Endothelial cell of umbilical vein (primary cell): ENCODE measurements around the gene MBNL2. TPM values are rescaled to one million over a fixed set of nuclear protein-coding genes. Genes with fewer than 3 reads are reported as not detected.

ENCODE experiments used
- BruUV-seq: library from RNA; stranded (reverse); fragments of 400-500 nt; replicated peaks from 2 replicates; lab custom pipeline; 2021; lab: Mats Ljungman, UMichigan
- CTCF ChIA-PET: fragments of 300-600, 350-600 bp; sonication (Branson Sonifier 250); formaldehyde crosslinking; loops from one replicate; lab custom pipeline; 2021; ENCODE audit warnings: antibody characterized with exemption, inconsistent platforms; lab: Charles Lee
- POLR2A ChIA-PET: fragments of 300-600, 350-600 bp; sonication (Branson Sonifier 250); formaldehyde crosslinking; loops from one replicate; lab custom pipeline; 2021; ENCODE audit warnings: antibody characterized with exemption, inconsistent platforms; lab: Charles Lee
- DNase-seq: peaks from one replicate; pipeline ENCODE4 v3.0.0-alpha.2; 2011; ENCODE audit warnings: low read depth, low spot score
- FAIRE-seq: peaks from 2 replicates; lab custom pipeline; 2011; peaks lifted over from hg19 to GRCh38; lab: Jason Lieb, UNC
- H2AFZ ChIP-seq: 2 replicates; pipeline ENCODE4 v1.6.0; 2012; ENCODE audit warnings: low read depth, low read length, control low read depth, inconsistent platforms
- H3K27ac ChIP-seq: 2 replicates; pipeline ENCODE4 v1.5.1; 2011; ENCODE audit warnings: low read depth, mild to moderate bottlenecking, control low read depth, low read length, moderate library complexity; ENCODE audit not compliant: insufficient read depth
- H3K27me3 ChIP-seq, 2 experiments: 2 replicates each; pipeline versions ENCODE4 v1.6.0 to v1.6.1; 2011; ENCODE audit warnings: low read length in 2 of 2, mixed read lengths in 1 of 2; ENCODE audit not compliant: control insufficient read depth in 2 of 2, insufficient read depth in 2 of 2
- H3K36me3 ChIP-seq, 2 experiments: 2 replicates in 1 of 2; 3 replicates in 1 of 2; pipeline ENCODE4 v1.5.1; 2011; ENCODE audit warnings: low read length in 2 of 2, mild to moderate bottlenecking in 1 of 2, moderate library complexity in 1 of 2; ENCODE audit not compliant: control insufficient read depth in 2 of 2, insufficient read depth in 2 of 2; ENCODE audit errors: extremely low read depth in 1 of 2
- H3K4me1 ChIP-seq: 3 replicates; pipeline ENCODE4 v1.5.1; 2011; ENCODE audit warnings: mild to moderate bottlenecking, low read length; ENCODE audit not compliant: control insufficient read depth, insufficient read depth; ENCODE audit errors: extremely low read depth
- H3K4me2 ChIP-seq: 2 replicates; pipeline ENCODE4 v1.6.1; 2011; ENCODE audit warnings: low read length, control low read depth, mixed read lengths; ENCODE audit not compliant: insufficient read depth
- H3K4me3 ChIP-seq, 3 experiments: fragments of 200-600 bp in 1 of 3; sonication (generic), shearing (Covaris generic) in 1 of 3; replicated peaks in 1 of 3; 2 replicates each; pipeline ENCODE4 v1.5.1; 2011 to 2016; ENCODE audit warnings: control low read depth in 3 of 3, low read length in 3 of 3, mild to moderate bottlenecking in 2 of 3, inconsistent platforms in 1 of 3, low read depth in 1 of 3, moderate library complexity in 1 of 3; ENCODE audit not compliant: insufficient read depth in 1 of 3
- H3K79me2 ChIP-seq: 2 replicates; pipeline ENCODE4 v1.6.0; 2012; ENCODE audit warnings: low read length, inconsistent platforms; ENCODE audit not compliant: control insufficient read depth, insufficient read depth
- H3K9ac ChIP-seq: replicated peaks from 2 replicates; pipeline ENCODE3; 2011; ENCODE audit warnings: low read length, control low read depth; ENCODE audit not compliant: insufficient read depth; ENCODE audit errors: extremely low read depth
- H3K9me1 ChIP-seq: replicated peaks from 3 replicates; pipeline ENCODE4 v1.6.0; 2011; ENCODE audit warnings: mild to moderate bottlenecking, low read length; ENCODE audit not compliant: control insufficient read depth, insufficient read depth; ENCODE audit errors: extremely low read depth
- H3K9me3 ChIP-seq: replicated peaks from 2 replicates; pipeline ENCODE4 v1.5.1; 2012; ENCODE audit warnings: low read length, inconsistent platforms; ENCODE audit not compliant: control insufficient read depth, insufficient read depth
- H4K20me1 ChIP-seq: replicated peaks from 2 replicates; pipeline ENCODE3; 2011; ENCODE audit warnings: mild to moderate bottlenecking, low read length; ENCODE audit not compliant: control insufficient read depth, insufficient read depth; ENCODE audit errors: extremely low read depth
- CTCF ChIP-seq, 2 donors: IDR thresholded peaks; 1 replicate in 1 of 2; 2 replicates in 1 of 2; pipeline ENCODE4 v1.5.1; 2011; ENCODE audit warnings: low read length in 2 of 2, mild to moderate bottlenecking in 2 of 2, moderate library complexity in 2 of 2, control low read depth in 1 of 2, inconsistent platforms in 1 of 2, low read depth in 1 of 2; ENCODE audit not compliant: insufficient read depth in 1 of 2; ENCODE audit errors: extremely low read depth in 1 of 2
- EZH2 ChIP-seq: IDR thresholded peaks from 2 replicates; pipeline ENCODE4 v1.6.1; 2012; ENCODE audit warnings: borderline replicate concordance, low read depth, mild to moderate bottlenecking, moderate library complexity, low read length, inconsistent platforms; ENCODE audit not compliant: severe bottlenecking
- FOS ChIP-seq: IDR thresholded peaks from 2 replicates; pipeline ENCODE4 v1.6.1; 2011; ENCODE audit warnings: mild to moderate bottlenecking, low read length, moderate library complexity, borderline replicate concordance; ENCODE audit not compliant: insufficient read depth
- GATA2 ChIP-seq: IDR thresholded peaks from 2 replicates; pipeline ENCODE4 v1.7.0; 2011; ENCODE audit warnings: low read depth, mild to moderate bottlenecking, moderate library complexity, mixed read lengths, low read length; ENCODE audit not compliant: insufficient read length, insufficient read depth
- JUN ChIP-seq: IDR thresholded peaks from 2 replicates; pipeline ENCODE4 v1.6.1; 2011; ENCODE audit warnings: borderline replicate concordance, low read depth; ENCODE audit not compliant: insufficient read length, insufficient read depth
- MAX ChIP-seq: IDR thresholded peaks from 2 replicates; pipeline ENCODE4 v1.6.1; 2011; ENCODE audit not compliant: insufficient read depth, insufficient read length
- MYC ChIP-seq: IDR thresholded peaks from one replicate; pipeline ENCODE4 v1.6.1; 2011; ENCODE audit warnings: mild to moderate bottlenecking, low read depth, low read length
- POLR2A ChIP-seq: IDR thresholded peaks from 2 replicates; pipeline ENCODE4 v1.6.1; 2012; ENCODE audit warnings: low read depth, mild to moderate bottlenecking, control low read depth, low read length
- POLR2AphosphoS5 ChIP-seq: IDR thresholded peaks from 2 replicates; pipeline ENCODE4 v1.6.1; 2012; ENCODE audit warnings: low read depth, mild to moderate bottlenecking, control low read depth, low read length, moderate library complexity; ENCODE audit not compliant: insufficient read depth
- dilution Hi-C: fragments of 300-500 bp; cut with MboI; formaldehyde crosslinking; loops from one replicate; pipeline ENCODE4 v1.15.0; 2019; ENCODE audit warnings: low sequenced_read_pairs; ENCODE audit not compliant: extremely low pct_ligation_motif_present
- intact Hi-C: fragments of 100-400 bp; cut with micrococcal nuclease; formaldehyde crosslinking; loops from one replicate; pipeline ENCODE4 v1.10.0; 2022
- polyA plus RNA-seq, 4 experiments: library from polyadenylated mRNA; depleted of rRNA in 3 of 4; stranded (reverse) in 3 of 4; unstranded in 1 of 4; fragments of >200 nt; gene quantifications; 2 replicates each; pipeline versions ENCODE4 v1.2.1 to v1.2.3, GENCODE V29; 2011 to 2012; ENCODE audit warnings: missing spikeins in 1 of 4
- total RNA-seq: library from RNA; stranded (reverse); gene quantifications from 2 replicates; pipeline ENCODE4 v1.2.3, GENCODE V29; 2021

MBNL2 gene
- total and polyA plus RNA-seq, 2 donors (not counting 3 experiments of a cell fraction or from before 2014, with no cell fraction given) = 32.9 to 76.5 TPM

GRCh38 chr13:97263160-97263559, 41.0 kb downstream of the MBNL2 start:
- no peak for DNase-seq
- peaks cover 77% of the 10 kb centered on the region for H3K4me1 ChIP-seq
- H3K27ac ChIP-seq = no peak overlapping the region
- no peaks in the 10 kb centered on the region for H3K27me3 ChIP-seq
- no peak overlapping the region for H3K4me3 ChIP-seq
- H4K20me1 ChIP-seq = no peaks in the 10 kb centered on the region
- FAIRE-seq = no peak
- H2AFZ ChIP-seq = no peak overlapping the region
- no TSS peak for BruUV-seq
- peaks cover 71% of the 10 kb centered on the region for H3K79me2 ChIP-seq
- intact Hi-C loops = no loop called here
- no peak overlapping the region for H3K4me2 ChIP-seq
- POLR2A ChIA-PET = no interaction called here
- H3K9me1 ChIP-seq = no peaks in the 10 kb centered on the region
- H3K36me3 ChIP-seq = no peaks in the 10 kb centered on the region
- CTCF ChIA-PET = interaction anchor here (1.4 kb wide), 1 partner anchor 153 kb away, joined by 5 read pairs; no protein-coding TSS in a partner anchor
- no peak for TF ChIP-seq JUN
- no peak for TF ChIP-seq FOS
- TF ChIP-seq POLR2A = no peak
- TF ChIP-seq POLR2AphosphoS5 = no peak
- no peak for TF ChIP-seq GATA2
- no peak for TF ChIP-seq MAX
- TF ChIP-seq MYC = no peak
- no peak for TF ChIP-seq EZH2
- TF ChIP-seq CTCF (IDR thresholded peaks at IDR 0.05; ENCODE audit: extremely low read depth in 1 of 2, insufficient read depth in 1 of 2, low read depth in 1 of 2, low read length in 2 of 2) = no peak
- H3K9ac ChIP-seq = no peak overlapping the region
- dilution Hi-C loops = no loop called here
- no peaks in the 10 kb centered on the region for H3K9me3 ChIP-seq
